Esophagus squamous epithelium (tissue), 4 donors: ENCODE data around the gene CACNG4.

Experiments
- CTCF ChIP-seq, 6 experiments: fragments of 450-650 bp in 4 of 6; fragments of 200-600 bp in 2 of 6; sonication (generic) in 2 of 6; IDR thresholded peaks; one replicate each; pipeline ENCODE4 v1.5.1; 2016 to 2019; ENCODE audit warnings: antibody characterized with exemption in 6 of 6, mild to moderate bottlenecking in 4 of 6, moderate library complexity in 4 of 6
- POLR2A ChIP-seq, 4 donors: fragments of 450-650 bp; IDR thresholded peaks; one replicate each; pipeline ENCODE4 v1.6.1; 2017; ENCODE audit warnings: antibody characterized with exemption in 4 of 4, mild to moderate bottlenecking in 4 of 4, moderate library complexity in 3 of 4

- TF ChIP-seq CTCF (IDR thresholded peaks at IDR 0.05) (no peak), POLR2A (IDR thresholded peaks at IDR 0.05) (no peak)
Observed at GRCh38 chr17:66920435-66920834, 44.1 kb upstream of the CACNG4 start.
